Smooth muscle cell (in vitro differentiated cells): Measurements from ENCODE around the gene SUPV3L1. TPM values are rescaled to one million over a fixed set of nuclear protein-coding genes. Genes with fewer than 3 reads are reported as not detected.

ENCODE experiments used
- DNase-seq: peaks from one replicate; lab custom pipeline; 2025; ENCODE audit not compliant: unreplicated experiment; lab: John Stamatoyannopoulos, UW
- H2AFZ ChIP-seq: fragments of 200-600 bp; sonication (generic); 2 replicates; pipeline ENCODE4 v1.6.0; 2016; ENCODE audit warnings: antibody characterized with exemption, low read depth, mild to moderate bottlenecking
- H3F3A ChIP-seq: fragments of 200-600 bp; sonication (generic); 2 replicates; pipeline ENCODE4 v1.6.0; 2017; ENCODE audit warnings: antibody characterized with exemption, low read depth
- H3K27ac ChIP-seq: fragments of 200-600 bp; sonication (generic); 2 replicates; pipeline ENCODE4 v1.5.1; 2016; ENCODE audit warnings: low read depth, mild to moderate bottlenecking
- H3K27me3 ChIP-seq: fragments of 200-600 bp; sonication (generic); 2 replicates; pipeline ENCODE4 v1.6.1; 2016; ENCODE audit warnings: low read depth, mild to moderate bottlenecking
- H3K36me3 ChIP-seq: fragments of 200-600 bp; sonication (generic); 2 replicates; pipeline ENCODE4 v1.5.1; 2016; ENCODE audit warnings: low read depth
- H3K4me1 ChIP-seq: fragments of 200-600 bp; sonication (generic); 2 replicates; pipeline ENCODE4 v1.5.1; 2016; ENCODE audit warnings: low read depth
- H3K4me2 ChIP-seq: fragments of 200-600 bp; sonication (generic); 2 replicates; pipeline ENCODE4 v1.6.0; 2016; ENCODE audit warnings: mild to moderate bottlenecking
- H3K4me3 ChIP-seq: fragments of 200-600 bp; sonication (generic); 2 replicates; pipeline ENCODE4 v1.5.1; 2016; ENCODE audit warnings: mild to moderate bottlenecking
- H3K79me2 ChIP-seq: fragments of 200-600 bp; sonication (generic); 2 replicates; pipeline ENCODE4 v1.6.0; 2016; ENCODE audit warnings: low read depth, mild to moderate bottlenecking
- H3K9ac ChIP-seq: fragments of 200-600 bp; sonication (generic); 2 replicates; pipeline ENCODE4 v1.6.0; 2016; ENCODE audit warnings: low read depth
- H3K9me3 ChIP-seq: fragments of 200-600 bp; sonication (generic); replicated peaks from 2 replicates; pipeline ENCODE4 v1.5.1; 2016; ENCODE audit warnings: low read depth
- H4K20me1 ChIP-seq: fragments of 200-600 bp; sonication (generic); 2 replicates; pipeline ENCODE4 v1.6.0; 2016; ENCODE audit warnings: low read depth
- WGBS: methylation state at CpG from one replicate; pipeline ENCODE4 v1.1.7; 2016; ENCODE audit warnings: low lambda C conversion rate; 5-methylcytosine and 5-hydroxymethylcytosine counted together
- polyA plus RNA-seq: library from polyadenylated mRNA; unstranded; fragments of >200 nt; fragmentation: Nextera tagmentation; extraction: Ambion mirVana; gene quantifications from 2 replicates; pipeline ENCODE4 v1.2.1, GENCODE V29; 2016
- total RNA-seq: library from RNA; depleted of rRNA; stranded (reverse); fragments of >200 nt; gene quantifications from 2 replicates; pipeline ENCODE4 v1.2.3, GENCODE V29; 2014
- TF ChIP-seq, protein P1 (sequence below): fragments of 200-600 bp; sonication (generic); IDR thresholded peaks from 2 replicates; pipeline ENCODE4 v1.5.1; 2017; ENCODE audit warnings: borderline replicate concordance, mild to moderate bottlenecking, antibody characterized with exemption; ENCODE audit not compliant: insufficient read depth, poor library complexity, severe bottlenecking

The SUPV3L1 gene
- total and polyA plus RNA-seq, 2 experiments from 2014 or later: 21.0 to 32.6 TPM

DNA sequence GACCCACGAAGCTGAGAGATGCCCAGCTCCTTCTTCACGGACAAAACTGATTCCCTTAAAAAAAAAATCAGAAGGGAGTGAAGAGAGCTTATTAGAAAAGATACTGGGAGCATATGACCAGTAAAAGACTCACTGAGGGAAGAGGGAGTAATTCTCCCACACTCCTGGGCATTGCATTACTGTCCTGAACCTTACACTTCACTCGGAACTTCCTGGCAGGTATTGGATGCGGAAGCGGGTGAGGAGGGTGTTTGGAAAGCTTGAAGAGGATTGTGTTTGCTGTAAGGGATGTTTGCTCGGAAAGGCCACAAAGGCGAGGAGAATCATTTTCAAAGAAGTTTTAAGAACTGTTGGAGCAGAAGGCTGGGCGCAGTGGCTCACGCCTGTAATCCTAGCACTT is 40.5 kb downstream of the SUPV3L1 start:
- H3K27me3 ChIP-seq: no peaks in the 10 kb centered on the region
- peak overlapping the region; percentile 24 for H3K4me3 ChIP-seq
- no peak overlapping the region for H2AFZ ChIP-seq
- H3K27ac ChIP-seq: no peak overlapping the region
- DNase-seq: no peak
- H3K4me2 ChIP-seq: no peak overlapping the region
- H3F3A ChIP-seq: no peaks in the 10 kb centered on the region
- no peaks in the 10 kb centered on the region for H3K79me2 ChIP-seq
- TF ChIP-seq, protein P1, sequence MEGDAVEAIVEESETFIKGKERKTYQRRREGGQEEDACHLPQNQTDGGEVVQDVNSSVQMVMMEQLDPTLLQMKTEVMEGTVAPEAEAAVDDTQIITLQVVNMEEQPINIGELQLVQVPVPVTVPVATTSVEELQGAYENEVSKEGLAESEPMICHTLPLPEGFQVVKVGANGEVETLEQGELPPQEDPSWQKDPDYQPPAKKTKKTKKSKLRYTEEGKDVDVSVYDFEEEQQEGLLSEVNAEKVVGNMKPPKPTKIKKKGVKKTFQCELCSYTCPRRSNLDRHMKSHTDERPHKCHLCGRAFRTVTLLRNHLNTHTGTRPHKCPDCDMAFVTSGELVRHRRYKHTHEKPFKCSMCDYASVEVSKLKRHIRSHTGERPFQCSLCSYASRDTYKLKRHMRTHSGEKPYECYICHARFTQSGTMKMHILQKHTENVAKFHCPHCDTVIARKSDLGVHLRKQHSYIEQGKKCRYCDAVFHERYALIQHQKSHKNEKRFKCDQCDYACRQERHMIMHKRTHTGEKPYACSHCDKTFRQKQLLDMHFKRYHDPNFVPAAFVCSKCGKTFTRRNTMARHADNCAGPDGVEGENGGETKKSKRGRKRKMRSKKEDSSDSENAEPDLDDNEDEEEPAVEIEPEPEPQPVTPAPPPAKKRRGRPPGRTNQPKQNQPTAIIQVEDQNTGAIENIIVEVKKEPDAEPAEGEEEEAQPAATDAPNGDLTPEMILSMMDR: no peak
- no peaks in the 10 kb centered on the region for H4K20me1 ChIP-seq
- no peaks in the 10 kb centered on the region for H3K9me3 ChIP-seq
- H3K9ac ChIP-seq: no peak overlapping the region
- H3K4me1 ChIP-seq: no peaks in the 10 kb centered on the region
- WGBS: 93% methylated on average over 9 of the region's 9 CpGs
- no peaks in the 10 kb centered on the region for H3K36me3 ChIP-seq

DNA sequence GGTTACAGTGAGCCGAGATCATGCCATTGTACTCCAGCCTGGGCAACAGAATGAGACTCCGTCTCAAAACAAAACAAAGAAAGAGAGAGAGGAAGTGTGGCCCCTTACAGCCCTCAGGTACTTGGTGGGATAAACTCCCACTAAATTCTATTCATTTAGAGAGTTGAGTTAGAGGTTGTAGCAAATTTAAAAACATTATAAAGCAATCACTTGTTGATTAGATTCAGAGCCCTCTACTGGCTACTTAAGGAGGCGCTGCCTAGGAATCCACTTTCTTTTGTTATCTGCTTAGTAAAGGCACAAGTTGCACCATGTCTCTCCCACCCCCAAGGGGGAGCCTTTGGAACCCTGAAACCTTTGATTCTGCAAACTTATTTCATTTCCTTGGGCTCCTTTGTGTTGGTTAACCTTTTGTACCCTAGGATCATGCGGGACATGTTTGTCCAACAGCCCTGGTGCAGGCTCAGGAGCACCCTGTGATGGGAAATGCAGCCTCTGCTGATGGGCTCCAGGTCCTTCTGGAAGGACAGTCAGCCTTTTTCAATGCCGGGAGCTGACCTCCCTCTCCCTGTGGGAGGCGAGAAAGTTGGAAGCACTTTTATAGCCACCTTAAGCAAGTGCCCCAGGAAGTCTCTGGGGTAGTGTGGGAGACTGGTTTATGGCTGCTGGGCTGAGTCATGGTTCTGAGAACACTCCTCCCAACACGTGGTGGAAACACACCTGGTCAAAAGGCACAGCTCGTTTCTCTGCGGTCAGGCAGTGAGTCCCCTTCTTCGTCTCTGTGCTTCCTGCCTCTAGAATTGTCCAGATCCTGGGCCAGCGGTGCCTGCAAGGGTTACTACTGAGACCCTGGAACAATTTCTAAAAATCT is 42.4 kb downstream of the SUPV3L1 start:
- H3K9ac ChIP-seq: no peak overlapping the region
- H3K4me2 ChIP-seq: peak overlapping the region; percentile 56
- TF ChIP-seq, protein P1: peak; percentile 59
- H3F3A ChIP-seq: no peaks in the 10 kb centered on the region
- peak overlapping the region; percentile 56 for H3K27ac ChIP-seq
- no peaks in the 10 kb centered on the region for H3K9me3 ChIP-seq
- no peak for DNase-seq
- H4K20me1 ChIP-seq: no peaks in the 10 kb centered on the region
- no peak overlapping the region for H2AFZ ChIP-seq
- 42% methylated on average over 11 of the region's 11 CpGs for WGBS
- no peaks in the 10 kb centered on the region for H3K4me1 ChIP-seq
- no peak overlapping the region for H3K4me3 ChIP-seq
- H3K27me3 ChIP-seq: no peaks in the 10 kb centered on the region
- H3K36me3 ChIP-seq: no peaks in the 10 kb centered on the region
- H3K79me2 ChIP-seq: no peaks in the 10 kb centered on the region

DNA sequence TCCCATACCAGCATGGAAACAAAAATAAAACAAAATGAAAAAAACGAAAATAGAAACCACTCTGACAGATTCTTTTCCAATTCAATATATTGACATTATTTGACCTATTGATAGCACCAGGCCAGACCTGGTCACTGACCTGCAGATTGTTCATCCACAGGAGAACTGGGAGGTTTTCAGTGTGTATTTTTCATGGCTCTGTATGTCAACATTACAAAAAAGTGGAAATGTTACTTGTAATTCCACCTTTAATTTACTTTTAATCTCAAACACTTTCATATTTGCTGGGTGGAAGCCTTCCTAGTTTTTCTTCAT is 43.0 kb downstream of the SUPV3L1 start:
- H3K9ac ChIP-seq: no peak overlapping the region
- no peak overlapping the region for H3K4me3 ChIP-seq
- peak overlapping the region; percentile 56 for H3K27ac ChIP-seq
- H3K9me3 ChIP-seq: no peaks in the 10 kb centered on the region
- H3K36me3 ChIP-seq: no peaks in the 10 kb centered on the region
- H3K79me2 ChIP-seq: no peaks in the 10 kb centered on the region
- TF ChIP-seq, protein P1: no peak
- peak overlapping the region; percentile 56 for H3K4me2 ChIP-seq
- H3K27me3 ChIP-seq: no peaks in the 10 kb centered on the region
- H2AFZ ChIP-seq: no peak overlapping the region
- no peaks in the 10 kb centered on the region for H3F3A ChIP-seq
- H4K20me1 ChIP-seq: no peaks in the 10 kb centered on the region
- DNase-seq: no peak
- no peaks in the 10 kb centered on the region for H3K4me1 ChIP-seq
- 33% methylated on average over 1 of the region's 1 CpG for WGBS
